Suppressor macrophage treated with lipopolysaccharide for 4 hours (primary cell): ENCODE measurements around the gene SNX32.

Experiments used
- DNase-seq: peaks from one replicate; pipeline ENCODE4 v3.0.0-alpha.2; 2020

The SNX32 gene

DNA sequence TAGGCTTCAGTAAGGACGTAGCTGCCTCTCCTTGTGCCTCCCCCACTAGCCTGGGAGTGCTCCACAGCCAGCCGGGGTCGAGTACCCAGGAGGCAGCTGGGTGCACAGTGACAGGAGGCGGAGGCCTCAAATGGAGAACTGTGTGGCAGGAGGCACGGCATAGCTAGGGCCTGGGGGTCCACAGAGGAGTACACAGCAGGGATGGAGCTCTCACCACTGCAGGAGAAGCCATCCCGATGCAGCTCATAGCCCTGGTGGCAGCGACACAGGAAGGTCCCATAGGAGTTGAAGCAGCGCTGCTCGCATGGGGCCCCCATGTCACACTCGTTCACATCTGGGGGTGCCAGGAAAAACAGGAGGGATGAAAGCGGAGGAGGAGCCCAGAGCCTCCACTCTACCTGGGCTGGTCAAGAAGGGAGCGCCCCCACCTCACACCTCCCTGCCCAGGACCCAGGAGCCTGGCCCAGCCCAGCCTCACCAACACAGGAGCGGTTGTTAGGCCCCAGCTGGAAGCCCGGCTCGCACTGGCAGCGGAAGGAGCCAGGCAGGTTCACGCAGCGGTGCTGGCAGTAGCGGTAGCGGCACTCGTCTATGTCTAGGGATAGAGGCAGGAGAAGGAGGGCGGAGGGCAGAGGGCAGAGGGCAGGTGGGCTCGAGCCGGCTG is 36.0 kb downstream of the SNX32 start:
- DNase-seq: no peak

GRCh38 chr11:65870307-65870658 is 36.5 kb downstream of the SNX32 start:
- no peak for DNase-seq

- no peak for DNase-seq
These were observed 37.2 kb downstream of the SNX32 start for GRCh38 chr11:65870706-65871681.

- no peak for DNase-seq
These were observed 38.2 kb downstream of the SNX32 start for GRCh38 chr11:65871811-65872548.

- DNase-seq: no peak
These were observed 39.0 kb downstream of the SNX32 start, which contains the start of gene EFEMP2 for GRCh38 chr11:65872586-65873317. TSS of gene EFEMP2 (minus strand) at chr11:65872800. CDS start at chr11:65872354, 446 bp downstream.

DNA sequence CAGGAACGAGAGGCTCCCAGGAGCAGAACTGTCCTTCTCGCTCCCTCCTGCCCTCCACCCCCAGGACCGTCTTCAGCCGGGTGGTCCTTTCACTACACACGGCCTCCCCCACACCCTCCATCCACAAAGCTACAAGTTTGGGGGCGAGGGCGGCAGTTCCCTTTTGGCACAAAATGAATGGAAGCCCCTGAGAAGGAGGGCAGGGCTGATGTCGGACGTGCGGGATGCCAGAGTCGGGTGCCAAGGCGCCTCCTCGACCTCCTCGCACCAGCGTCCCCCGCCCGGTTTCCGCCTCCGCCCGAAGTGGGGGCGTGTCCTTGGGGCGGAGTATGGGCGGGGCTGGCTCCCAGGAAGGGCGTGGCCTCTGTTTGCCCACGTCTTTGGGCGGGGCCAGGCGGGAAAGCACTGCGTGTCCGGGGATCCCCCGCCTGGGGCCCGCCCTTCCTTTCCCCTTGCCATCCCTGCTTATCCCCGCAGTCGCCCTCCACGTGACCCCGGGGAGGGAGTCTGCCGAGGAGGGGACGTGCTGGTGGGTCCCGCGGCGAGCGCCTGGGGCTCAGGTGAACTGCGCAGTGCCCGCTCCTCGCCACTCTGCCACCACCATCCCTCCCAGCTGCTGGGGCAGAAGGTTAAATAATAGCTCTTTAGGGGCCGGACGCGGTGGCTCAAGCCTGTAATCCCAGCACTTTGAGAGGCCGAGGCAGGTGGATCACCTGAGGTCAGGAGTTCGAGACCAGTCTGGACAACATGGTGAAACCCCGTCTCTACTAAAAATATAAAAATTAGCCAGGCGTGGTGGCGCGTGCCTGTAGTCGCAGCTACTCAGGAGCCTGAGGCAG is 39.8 kb downstream of the SNX32 start:
- peak; percentile 98 for DNase-seq

DNA sequence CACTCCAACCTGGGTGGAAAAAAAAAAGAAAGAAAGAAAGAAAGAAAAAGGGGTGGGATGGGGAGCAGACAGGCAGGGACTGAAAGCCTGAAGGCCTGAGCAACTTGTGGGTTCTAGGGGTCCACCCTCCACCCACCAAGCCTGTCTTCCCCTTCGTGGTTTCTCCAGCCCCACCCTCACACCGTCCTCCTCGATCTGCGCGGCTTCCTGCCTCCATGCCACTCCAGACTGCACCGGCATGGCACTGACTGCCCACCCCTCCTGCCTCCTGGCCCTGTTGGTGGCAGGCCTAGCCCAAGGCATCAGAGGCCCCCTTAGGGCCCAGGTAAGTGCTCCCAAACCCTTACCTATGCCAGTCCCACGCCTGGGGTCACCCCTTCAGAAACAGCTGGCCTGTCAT is 45.9 kb downstream of the SNX32 start, which contains the start of gene CTSW:
CTSW (plus strand) TSS at position 221 of the 400 bp plus-strand sequence; CDS start at position 239, 18 bp downstream.
- DNase-seq: no peak

GRCh38 chr11:65880027-65880426 is 46.3 kb downstream of the SNX32 start:
- DNase-seq: no peak

DNA sequence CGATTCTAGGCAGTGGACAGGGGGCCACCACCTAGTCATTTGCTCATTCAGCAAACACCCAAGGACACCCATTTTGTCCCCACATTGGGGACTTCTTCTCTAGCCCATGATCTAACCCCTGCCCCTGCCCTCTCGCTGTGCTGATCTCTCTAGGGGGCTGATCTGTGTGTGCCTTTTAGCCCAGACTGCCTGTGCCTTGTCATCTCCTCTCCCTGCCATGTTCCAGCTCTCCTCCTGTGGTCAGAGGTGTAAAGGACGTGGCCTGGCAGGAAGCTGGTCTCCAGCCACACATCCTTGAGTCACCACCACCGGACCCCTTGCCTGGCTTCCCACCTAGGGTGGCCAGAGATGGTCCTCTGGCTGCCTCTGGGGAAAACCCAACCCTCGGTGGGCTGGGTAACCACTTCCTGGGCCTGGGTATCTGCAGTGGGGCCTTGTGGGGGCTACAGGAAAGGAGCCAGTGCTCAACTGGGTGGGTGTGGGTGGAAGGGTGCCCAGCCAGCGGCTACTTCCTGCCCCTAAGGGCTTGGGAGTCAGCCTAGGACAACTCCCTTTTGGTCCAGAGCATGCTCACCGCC is 47.2 kb downstream of the SNX32 start:
- no peak for DNase-seq

- no peak for DNase-seq
These were observed 48.6 kb downstream of the SNX32 start for GRCh38 chr11:65882120-65883057.

DNA sequence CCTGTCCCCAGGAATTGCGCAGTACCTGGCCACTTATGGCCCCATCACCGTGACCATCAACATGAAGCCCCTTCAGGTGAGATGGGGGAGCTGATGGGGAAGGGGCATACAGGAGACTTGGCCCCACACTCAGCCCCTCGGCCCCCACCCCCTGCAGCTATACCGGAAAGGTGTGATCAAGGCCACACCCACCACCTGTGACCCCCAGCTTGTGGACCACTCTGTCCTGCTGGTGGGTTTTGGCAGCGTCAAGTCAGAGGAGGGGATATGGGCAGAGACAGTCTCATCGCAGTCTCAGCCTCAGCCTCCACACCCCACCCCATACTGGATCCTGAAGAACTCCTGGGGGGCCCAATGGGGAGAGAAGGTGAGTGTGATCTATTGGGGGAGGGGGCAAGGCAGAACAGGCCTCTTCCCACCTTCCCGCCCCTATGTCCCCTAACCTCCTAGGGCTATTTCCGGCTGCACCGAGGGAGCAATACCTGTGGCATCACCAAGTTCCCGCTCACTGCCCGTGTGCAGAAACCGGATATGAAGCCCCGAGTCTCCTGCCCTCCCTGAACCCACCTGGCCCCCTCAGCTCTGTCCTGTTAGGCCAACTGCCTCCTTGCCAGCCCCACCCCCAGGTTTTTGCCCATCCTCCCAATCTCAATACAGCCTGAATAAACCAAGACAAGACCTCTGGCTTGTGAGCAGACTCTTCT is 49.4 kb downstream of the SNX32 start:
- DNase-seq: no peak

DNA sequence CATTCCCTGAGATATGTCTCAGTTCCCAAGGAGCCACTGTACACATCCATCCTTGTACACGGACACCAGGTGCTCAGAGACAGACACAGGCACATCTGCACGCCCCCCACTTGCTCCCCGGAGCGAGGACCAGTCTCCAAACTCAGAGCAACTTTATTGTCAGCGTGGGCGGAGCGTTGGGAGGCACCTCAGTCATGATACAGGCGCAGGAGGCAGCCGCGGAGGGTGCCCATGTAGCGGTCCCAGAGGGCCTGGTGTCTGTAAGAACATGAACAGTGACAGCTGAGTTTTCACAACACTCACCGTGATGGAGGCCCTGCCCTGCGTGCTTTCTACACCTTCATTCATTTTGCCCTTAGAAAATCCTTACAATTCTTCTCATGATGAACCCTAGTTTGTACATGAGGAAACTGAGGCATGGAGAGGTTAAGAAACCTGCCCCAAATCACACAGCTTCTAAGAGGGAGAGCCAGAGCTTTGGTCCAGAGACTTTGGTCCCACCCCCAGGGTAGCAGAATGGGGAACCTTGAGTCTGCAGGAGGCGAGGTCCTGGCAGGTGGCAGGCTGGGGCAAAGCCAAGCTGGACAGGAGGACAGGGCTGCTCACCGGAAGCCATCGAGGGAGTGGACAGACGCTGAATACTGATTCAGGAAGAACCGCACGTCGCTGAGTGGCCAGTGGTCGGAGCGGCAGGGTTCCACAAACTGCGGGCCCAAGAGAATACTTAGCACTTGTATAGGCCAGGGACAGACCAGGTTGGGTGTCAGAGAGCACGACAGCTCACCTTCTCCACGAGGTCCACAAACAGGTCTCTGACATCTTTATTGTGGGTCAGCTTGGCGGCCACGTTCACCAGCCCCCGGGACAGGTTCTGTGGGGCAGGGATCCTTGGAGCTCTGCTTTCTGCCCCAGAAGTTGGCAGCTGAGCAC is 50.3 kb downstream of the SNX32 start:
- DNase-seq: no peak

DNA sequence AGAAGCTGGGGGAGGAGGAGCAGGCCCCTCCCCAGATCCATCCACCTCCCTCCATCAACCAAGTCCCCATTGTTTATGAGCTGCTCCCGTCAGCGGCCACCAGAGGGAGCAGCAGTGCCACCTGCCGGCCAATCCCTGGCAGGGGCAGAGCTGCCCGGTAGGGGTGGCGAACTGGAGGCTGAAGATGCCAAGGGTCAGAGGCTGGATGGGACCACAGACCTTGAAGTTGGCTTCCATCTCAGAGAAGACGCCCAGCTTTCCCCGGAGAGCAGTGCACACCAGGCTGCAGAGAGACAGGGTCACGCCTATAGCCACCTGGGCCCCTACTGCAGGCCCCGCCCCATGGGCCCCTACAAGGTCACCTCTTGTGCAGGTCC is 50.9 kb downstream of the SNX32 start:
- DNase-seq: peak; percentile 89

- no peak for DNase-seq
These were observed 51.5 kb downstream of the SNX32 start for GRCh38 chr11:65885231-65885630.

- no peak for DNase-seq
These were observed 52.2 kb downstream of the SNX32 start for GRCh38 chr11:65885808-65886536.

DNA sequence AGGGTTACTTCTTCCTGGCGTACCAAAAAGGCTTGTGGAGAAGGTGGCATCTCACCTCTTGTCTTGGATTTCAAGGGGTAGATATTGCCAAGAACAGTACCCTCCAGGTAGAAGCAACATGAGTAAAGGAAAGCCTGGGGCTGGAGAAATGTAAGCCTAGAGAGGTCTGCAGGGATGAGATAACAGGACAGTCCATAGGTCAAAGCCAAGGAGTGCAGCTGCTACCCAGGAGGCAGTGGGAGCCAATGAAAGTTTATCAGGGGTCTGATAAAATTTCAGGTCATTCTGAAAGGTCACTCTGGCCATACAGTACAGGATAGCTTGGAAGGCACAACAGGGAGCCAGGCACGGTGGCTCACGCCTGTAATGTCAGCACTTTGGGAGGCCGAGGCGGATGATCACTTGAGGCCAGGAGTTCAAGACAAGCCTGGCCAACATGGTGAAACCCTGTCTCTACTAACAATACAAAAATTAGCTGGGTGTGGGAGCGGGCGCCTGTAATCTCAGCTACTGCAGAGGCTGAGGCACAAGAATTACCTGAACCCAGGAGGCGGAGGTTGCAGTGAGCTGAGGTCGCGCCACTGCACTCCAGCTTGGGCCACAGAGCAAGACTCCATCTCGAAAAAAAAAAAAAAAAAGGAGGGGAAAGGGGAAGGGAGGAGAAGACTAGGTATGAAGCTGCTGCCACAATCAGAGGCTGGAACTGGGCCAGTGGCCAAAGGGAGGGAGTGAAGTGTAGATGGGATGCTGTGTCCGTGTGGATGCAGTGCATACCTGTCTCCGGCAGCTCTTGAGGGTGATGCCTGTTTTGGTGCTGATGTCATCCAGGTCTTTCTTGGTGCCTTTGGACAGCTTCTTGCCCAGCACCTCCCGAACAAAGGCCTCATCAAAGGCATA is 53.3 kb downstream of the SNX32 start:
- DNase-seq: no peak
